CD4-positive, alpha-beta T cell treated with Interleukin-4 for 4 hours (primary cell): Measurements from ENCODE around the gene ARHGAP22.

ENCODE experiments used
- DNase-seq: peaks from one replicate; pipeline ENCODE4 v3.0.0-alpha.2; 2020

ARHGAP22 gene

GRCh38 chr10:48495282-48496045 lies 109.4 kb downstream of the ARHGAP22 start:
- DNase-seq = no peak

DNA sequence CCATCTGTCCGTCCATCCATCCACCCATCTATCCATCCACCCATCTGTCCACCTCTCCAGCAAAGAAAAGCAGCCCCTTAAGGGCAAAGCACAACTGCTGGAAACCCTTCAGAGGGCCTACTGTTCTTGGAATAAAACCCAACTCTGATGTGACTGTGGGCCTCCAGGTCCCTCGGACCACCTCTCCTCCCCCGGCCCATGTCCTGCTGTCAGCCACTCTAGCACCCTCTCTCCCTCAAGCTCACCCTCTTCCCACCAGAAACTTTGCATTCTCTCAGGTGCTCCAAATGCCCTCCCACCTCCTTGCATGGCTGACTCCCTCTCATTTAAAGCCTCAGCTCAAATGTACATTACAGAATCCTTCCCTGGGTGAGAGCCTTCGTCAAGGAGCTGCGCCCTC lies 110.3 kb downstream of the ARHGAP22 start:
- DNase-seq = no peak

DNA sequence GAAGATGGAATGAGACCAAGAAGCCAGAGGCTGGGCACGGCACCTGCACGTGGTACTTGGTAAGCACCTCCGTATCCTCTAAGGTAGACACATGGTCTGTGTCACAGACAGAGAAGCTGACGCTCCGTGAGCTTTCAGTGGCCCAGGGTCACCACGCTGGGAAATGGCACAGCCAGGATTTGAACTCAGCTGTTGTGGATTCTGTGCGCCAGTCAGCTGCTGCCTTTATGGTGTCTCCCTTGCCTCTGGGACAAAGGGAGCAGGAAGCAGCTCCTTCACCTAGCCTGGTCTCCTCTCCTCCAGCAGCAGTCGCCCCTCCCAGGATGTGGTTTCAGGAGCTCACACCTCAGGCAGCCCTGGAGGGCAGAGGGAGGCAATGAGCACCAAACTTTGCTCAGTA lies 110.8 kb downstream of the ARHGAP22 start:
- no peak for DNase-seq

GRCh38 chr10:48493083-48493871 lies 111.6 kb downstream of the ARHGAP22 start:
- DNase-seq = no peak

DNA sequence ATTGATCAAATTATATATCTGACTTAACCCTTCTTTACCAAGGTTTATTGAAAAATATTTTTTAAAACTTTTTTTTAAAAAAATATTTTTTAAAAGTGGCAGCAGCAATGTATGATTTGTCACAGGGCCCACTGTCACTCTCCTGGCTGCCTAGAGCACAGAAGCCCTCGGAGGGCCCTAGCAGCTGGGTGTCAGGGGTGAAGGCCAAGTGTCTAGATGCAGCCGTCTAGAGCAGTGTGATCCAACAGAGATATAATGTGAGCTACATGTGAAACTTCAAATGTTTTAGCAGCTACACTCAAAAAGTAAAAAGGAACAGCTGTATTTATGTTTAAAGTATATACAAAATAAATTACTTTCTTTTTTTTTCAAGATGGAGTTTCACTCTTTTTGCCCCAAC lies 112.7 kb downstream of the ARHGAP22 start:
- no peak for DNase-seq

DNA sequence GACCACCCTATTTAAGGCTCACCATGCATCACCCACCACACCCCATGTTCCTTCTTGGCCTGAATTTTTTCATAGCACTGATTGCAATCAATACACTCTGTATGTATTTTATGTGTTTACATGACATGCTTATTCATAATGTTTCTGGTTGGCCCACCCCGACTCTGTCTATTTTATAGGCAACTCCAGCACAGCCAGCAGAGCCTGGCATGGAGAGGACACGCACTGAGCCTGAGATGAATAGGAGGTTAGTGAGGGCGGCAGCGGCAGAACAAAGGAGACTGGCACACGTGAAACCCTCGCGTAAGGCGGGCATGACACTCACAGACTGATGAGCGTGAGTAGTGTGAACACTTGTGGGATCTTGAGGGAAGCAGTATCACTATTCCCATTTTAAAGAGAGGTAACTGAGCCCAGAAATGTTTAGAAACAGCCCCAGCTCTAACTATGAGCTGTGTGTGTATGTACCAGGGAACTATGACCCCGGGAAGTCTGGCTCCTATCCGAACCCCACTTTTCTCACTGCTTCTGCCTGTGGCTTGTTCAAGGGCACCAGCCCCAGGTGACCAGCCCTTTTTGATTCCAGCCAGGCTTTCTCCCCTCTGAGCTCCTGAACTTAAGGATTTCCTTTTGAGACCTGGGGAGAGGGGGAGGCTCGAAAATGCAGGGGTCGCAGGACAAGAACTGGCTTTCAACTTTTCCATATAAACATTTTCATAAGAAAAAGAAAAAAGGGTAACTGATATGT lies 113.3 kb downstream of the ARHGAP22 start:
- DNase-seq = no peak

- no peak for DNase-seq
Observed at GRCh38 chr10:48490946-48491345, 113.9 kb downstream of the ARHGAP22 start.

- DNase-seq = no peak
Observed at GRCh38 chr10:48490571-48490940, 114.3 kb downstream of the ARHGAP22 start.

DNA sequence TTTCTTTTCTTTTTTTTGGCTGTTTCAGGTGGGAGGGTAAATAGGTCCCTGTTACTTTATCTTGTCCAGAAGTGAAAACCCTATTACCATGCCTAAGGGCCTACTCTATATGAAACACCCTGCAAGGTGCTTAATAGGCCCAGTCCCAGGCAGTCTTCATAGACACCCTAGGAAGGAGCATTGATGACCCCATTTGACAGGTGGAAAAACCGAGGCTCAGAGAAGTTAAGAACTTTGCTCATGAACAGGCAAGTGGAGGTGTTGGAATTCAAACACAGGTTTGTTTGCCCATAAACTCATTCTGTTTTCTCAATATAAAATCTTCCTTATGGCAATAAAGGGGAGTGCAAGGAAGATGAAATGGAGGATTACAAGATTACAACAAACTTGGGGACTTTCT lies 115.8 kb downstream of the ARHGAP22 start:
- DNase-seq = no peak

DNA sequence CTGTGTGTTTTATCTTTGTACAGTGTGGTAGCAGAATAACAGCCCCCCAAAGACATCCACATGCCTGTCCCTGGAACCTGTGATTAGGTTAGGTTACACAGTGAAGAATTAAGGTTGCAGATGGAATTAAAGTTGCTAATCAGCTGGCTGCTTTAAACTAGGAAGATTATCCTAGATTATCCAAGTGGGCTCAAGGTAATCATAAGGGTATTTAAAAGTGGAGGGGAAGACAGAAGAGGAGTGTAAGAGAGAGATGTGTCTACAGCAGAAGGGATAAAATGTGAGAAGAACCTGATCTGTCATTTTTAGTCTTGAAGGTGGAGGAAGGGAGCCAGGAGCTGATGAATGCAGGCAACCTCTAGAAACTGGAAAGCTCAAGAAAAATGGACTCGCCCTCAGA lies 117.6 kb downstream of the ARHGAP22 start:
- no peak for DNase-seq

DNA sequence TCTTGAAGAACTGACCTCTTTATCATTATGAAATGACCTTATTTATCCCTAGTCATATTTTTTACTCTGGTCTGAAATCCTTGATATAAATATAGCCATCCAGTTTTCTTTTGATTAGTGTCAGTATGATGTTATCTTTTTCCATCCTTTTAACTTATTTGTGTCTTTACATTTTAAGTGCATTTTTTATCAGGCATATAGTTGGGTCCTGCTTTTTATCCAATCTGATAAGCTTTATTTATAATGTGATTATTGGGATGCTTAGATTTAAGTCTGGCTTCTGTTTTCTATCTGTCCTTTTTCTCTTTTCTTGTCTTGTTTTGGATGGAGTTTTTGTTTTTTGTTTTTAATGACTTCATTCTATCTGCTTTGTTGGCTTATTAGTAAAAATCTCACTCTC lies 119.2 kb downstream of the ARHGAP22 start:
- no peak for DNase-seq

DNA sequence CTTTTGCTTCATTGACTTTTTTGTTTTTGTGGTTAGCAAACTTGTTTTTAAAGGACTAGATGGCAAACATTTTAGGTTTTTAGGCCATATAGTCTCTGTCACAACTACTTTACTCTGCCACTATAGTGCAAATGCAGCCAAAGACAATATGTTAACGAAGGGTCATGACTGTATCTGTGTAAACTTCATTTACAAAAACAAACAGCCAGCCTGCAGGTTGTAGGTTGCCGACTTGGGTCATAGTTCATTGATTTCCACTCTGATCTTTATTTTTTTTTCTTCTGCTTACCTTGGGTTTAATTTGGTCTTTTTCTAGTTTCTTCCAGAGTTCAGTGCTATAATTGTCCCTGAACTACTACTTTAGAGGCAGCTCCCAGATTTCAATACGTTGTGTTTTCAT lies 120.0 kb downstream of the ARHGAP22 start:
- no peak for DNase-seq

GRCh38 chr10:48482207-48482606 lies 122.7 kb downstream of the ARHGAP22 start:
- DNase-seq = no peak

- no peak for DNase-seq
Observed at GRCh38 chr10:48481385-48481784, 123.5 kb downstream of the ARHGAP22 start.

GRCh38 chr10:48480397-48481374 lies 124.2 kb downstream of the ARHGAP22 start:
- no peak for DNase-seq

GRCh38 chr10:48478980-48479811 lies 125.7 kb downstream of the ARHGAP22 start:
- DNase-seq = no peak

DNA sequence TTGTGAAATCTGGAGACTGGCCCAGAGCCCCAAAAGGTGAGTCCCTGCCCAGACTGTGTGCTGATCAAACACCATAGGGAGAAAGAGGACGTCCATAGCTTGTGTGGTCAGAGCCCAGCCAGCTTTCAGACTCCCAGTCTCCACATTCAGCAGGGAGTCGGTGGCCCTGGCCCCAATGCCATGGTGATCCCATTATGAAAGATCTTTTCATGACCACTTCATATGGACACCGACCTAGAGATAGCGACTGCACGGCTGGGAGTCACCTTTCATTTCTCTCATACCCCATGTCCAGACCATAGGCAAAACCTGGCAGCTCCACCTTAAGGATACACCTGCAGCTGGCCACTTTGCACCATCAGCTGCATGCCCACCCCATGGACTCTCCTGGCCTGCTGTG lies 126.4 kb downstream of the ARHGAP22 start:
- no peak for DNase-seq

DNA sequence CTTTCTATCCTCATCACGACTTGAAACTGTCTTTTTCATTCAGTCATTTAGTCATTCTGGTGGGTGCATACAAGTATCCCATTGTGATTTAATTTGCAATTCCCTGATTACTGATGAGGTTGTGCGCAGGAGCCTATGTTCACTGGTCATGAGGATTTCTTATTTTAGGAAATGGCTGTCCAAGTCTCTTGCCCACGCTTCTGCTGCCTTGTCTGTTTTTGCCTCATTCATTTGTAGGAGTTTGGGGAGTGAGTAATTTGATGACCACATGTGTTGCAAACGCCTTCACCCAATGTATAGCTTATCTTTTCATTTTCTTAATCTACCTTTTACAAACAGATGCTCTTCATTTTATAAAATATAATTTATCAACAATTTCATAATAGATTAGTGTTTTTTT lies 127.3 kb downstream of the ARHGAP22 start:
- DNase-seq = no peak

DNA sequence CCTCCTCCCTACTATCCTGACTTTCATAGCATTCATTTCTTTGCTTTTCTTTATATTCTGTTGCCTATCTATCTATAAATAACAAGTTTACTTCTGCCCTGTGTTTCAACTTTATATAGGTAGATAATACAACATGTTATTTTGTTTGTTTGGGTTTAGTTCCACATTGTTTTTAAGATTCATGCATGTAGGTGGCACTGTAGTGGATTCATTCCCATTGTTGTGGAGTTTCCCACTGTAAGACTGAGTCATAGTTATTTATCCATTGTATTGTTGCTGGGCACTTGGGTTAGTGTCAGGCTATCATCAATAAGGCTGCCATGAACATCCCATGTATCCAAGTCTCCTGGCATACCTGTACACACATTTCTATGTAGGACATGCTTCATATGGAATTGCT lies 127.7 kb downstream of the ARHGAP22 start:
- no peak for DNase-seq

DNA sequence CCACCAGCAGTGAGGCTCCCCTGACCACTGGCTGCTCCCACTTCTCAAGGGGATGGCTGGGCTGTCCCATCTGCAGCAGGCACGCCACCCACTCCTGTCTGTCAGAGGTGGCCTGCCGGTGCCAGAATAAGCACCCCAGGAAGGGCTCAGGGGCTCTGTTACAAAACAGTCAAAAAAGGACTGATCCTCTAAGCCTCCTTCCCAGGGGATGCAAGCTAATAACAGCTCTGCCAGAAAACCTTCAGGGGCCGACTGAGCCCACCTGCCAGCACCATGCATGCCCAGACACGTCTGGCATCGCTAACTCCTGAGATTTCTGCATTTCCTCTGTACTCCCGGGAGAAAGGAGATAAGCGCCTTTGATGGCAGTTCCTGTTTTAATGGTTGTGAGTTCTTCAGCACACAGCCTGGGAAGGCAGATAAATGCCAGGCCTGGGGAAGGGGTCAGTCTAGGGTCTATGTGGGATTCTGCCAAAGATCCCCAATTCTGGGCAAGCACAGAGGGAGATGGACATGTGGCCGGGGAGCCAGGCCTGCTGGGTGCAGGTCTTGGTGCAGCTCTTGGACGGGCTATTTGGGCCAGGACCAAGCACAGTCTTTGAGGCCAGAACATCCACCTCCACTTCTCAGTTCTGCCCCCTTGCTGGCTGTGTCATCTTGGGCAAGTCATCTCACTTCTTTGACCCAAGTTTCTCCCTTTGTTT lies 128.4 kb downstream of the ARHGAP22 start:
- no peak for DNase-seq

DNA sequence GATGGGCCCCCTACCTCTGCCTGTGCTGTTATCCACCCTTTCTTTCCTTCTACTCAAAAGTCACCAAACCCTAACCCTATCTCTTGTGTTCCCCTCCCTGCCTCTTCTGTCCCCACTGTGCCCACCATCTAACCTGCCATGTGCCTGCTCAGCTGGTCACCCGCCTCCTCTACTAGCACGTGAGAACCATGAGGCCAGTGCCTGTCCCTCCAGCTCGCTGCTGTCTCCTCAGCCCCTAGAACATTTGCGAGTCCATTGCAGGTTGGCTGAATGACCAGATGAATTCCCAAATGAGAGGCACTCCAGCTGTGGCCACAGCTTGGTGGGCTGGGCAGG lies 129.0 kb downstream of the ARHGAP22 start:
- no peak for DNase-seq
